HepG2 (cell line): ENCODE measurements around the gene SMIM31. TPM values are rescaled to one million over a fixed set of nuclear protein-coding genes. Genes with fewer than 3 reads are reported as not detected.

Experiments
- ATAC-seq: fragments of 200-7000 bp; cut with Tn5 transposase; 3 replicates; pipeline ENCODE4 v1.9.1; 2020; ENCODE audit warnings: mild to moderate bottlenecking, moderate library complexity
- BruUV-seq: library from RNA; stranded (reverse); fragments of 400-500 nt; replicated peaks from 2 replicates; lab custom pipeline; 2021; lab: Mats Ljungman, UMichigan
- CTCF ChIA-PET: fragments of 300-600 bp; formaldehyde crosslinking; extraction: SDS; loops from one replicate; lab custom pipeline; 2021; ENCODE audit warnings: low total read pairs, inconsistent platforms, low intra/inter-chr PET ratio; lab: Yijun Ruan, JAX
- POLR2A ChIA-PET: fragments of 350-600 bp; sonication (Branson Sonifier 250); formaldehyde crosslinking; loops from one replicate; lab custom pipeline; 2020; ENCODE audit warnings: antibody characterized with exemption, inconsistent platforms; lab: Yijun Ruan, JAX
- DNase-seq: peaks from one replicate; pipeline ENCODE4 v3.0.0-alpha.2; 2015; ENCODE audit warnings: low spot score
- FAIRE-seq: peaks from 3 replicates; lab custom pipeline; 2011; peaks lifted over from hg19 to GRCh38; lab: Jason Lieb, UNC
- H2AFZ ChIP-seq: one replicate; pipeline ENCODE4 v1.6.1; 2011; ENCODE audit warnings: low read length, inconsistent platforms
- H3K27ac ChIP-seq: fragments of 300-600 bp; 3 replicates; pipeline ENCODE4 v1.8.0; 2011; ENCODE audit warnings: mixed run types, mild to moderate bottlenecking, mixed read lengths, low read length, inconsistent platforms; ENCODE audit not compliant: insufficient read depth; ENCODE audit errors: extremely low read length
- H3K27me3 ChIP-seq, 2 experiments: fragments of 200-600 bp in 1 of 2; 2 replicates in 1 of 2; 3 replicates in 1 of 2; pipeline versions ENCODE4 v1.6.0 to v1.8.0; 2011; ENCODE audit warnings: low read length in 2 of 2, mild to moderate bottlenecking in 2 of 2, moderate library complexity in 2 of 2, inconsistent platforms in 1 of 2; ENCODE audit not compliant: insufficient read depth in 2 of 2, control insufficient read depth in 1 of 2
- H3K36me3 ChIP-seq, 2 experiments: fragments of 200-600 bp in 1 of 2; replicated peaks in 1 of 2; 2 replicates in 1 of 2; 3 replicates in 1 of 2; pipeline versions ENCODE4 v1.5.1 to v1.8.0; 2011; ENCODE audit warnings: low read length in 2 of 2, inconsistent platforms in 1 of 2; ENCODE audit not compliant: insufficient read depth in 2 of 2, control insufficient read depth in 1 of 2
- H3K4me1 ChIP-seq: 2 replicates; pipeline ENCODE4 v1.5.1; 2012; ENCODE audit warnings: low read length, inconsistent platforms; ENCODE audit not compliant: insufficient read depth
- H3K4me2 ChIP-seq: 2 replicates; pipeline ENCODE4 v1.6.0; 2011; ENCODE audit warnings: low read depth, low read length, inconsistent platforms
- H3K4me3 ChIP-seq, 3 experiments: fragments of 200-600 bp in 1 of 3; sonication (generic), shearing (Covaris generic) in 1 of 3; replicated peaks in 1 of 3; 2 replicates each; pipeline ENCODE4 v1.5.1; 2011 to 2016; ENCODE audit warnings: low read length in 3 of 3, inconsistent platforms in 2 of 3, low read depth in 2 of 3, mild to moderate bottlenecking in 2 of 3, control low read depth in 1 of 3, mixed read lengths in 1 of 3; ENCODE audit not compliant: insufficient read depth in 1 of 3
- H3K79me2 ChIP-seq: one replicate; pipeline ENCODE4 v1.6.1; 2011; ENCODE audit warnings: low read length, inconsistent platforms; ENCODE audit not compliant: insufficient read depth
- H3K9ac ChIP-seq: 2 replicates; pipeline ENCODE4 v1.6.0; 2011; ENCODE audit warnings: mild to moderate bottlenecking, low read depth, low read length, inconsistent platforms; ENCODE audit not compliant: insufficient read depth
- H3K9me3 ChIP-seq: 2 replicates; pipeline ENCODE4 v1.5.1; 2012; ENCODE audit warnings: mild to moderate bottlenecking, low read length
- H4K20me1 ChIP-seq: 2 replicates; pipeline ENCODE4 v1.6.0; 2011; ENCODE audit warnings: inconsistent platforms, mild to moderate bottlenecking, low read length, moderate library complexity; ENCODE audit not compliant: insufficient read depth
- ATF1 ChIP-seq: IDR thresholded peaks from 2 replicates; pipeline ENCODE4 v1.6.1; 2016; ENCODE audit warnings: mild to moderate bottlenecking, control low read depth
- ELF1 ChIP-seq: sonication (generic); formaldehyde crosslinking; IDR thresholded peaks from 2 replicates; pipeline ENCODE4 v1.4.0; 2020; ENCODE audit warnings: missing genetic modification reagents
- ERF ChIP-seq: IDR thresholded peaks from 2 replicates; pipeline ENCODE4 v1.6.1; 2018; ENCODE audit warnings: missing biosample characterization, missing genetic modification reagents
- HBP1 ChIP-seq: IDR thresholded peaks from 2 replicates; pipeline ENCODE4 v1.6.1; 2016; ENCODE audit warnings: low read depth, control low read depth
- HDAC1 ChIP-seq: sonication (generic); formaldehyde crosslinking; IDR thresholded peaks from 2 replicates; pipeline ENCODE4 v1.5.1; 2020; ENCODE audit warnings: mild to moderate bottlenecking, missing genetic modification reagents
- HNF4A ChIP-seq: sonication (generic); formaldehyde crosslinking; IDR thresholded peaks from 2 replicates; pipeline ENCODE4 v1.4.0; 2020; ENCODE audit warnings: missing genetic modification reagents
- HNRNPLL ChIP-seq: fragments of 200-400 bp; formaldehyde crosslinking; IDR thresholded peaks from 2 replicates; pipeline ENCODE4 v1.6.1; 2017; ENCODE audit warnings: mild to moderate bottlenecking, low read depth, low read length; ENCODE audit not compliant: poor library complexity, severe bottlenecking
- KAT7 ChIP-seq: IDR thresholded peaks from 2 replicates; pipeline ENCODE4 v1.6.1; 2018; ENCODE audit warnings: borderline replicate concordance, missing compliant biosample characterization
- RAD21 ChIP-seq: fragments of 450-650 bp; formaldehyde crosslinking; IDR thresholded peaks from 2 replicates; pipeline ENCODE4 v1.5.0; 2020; ENCODE audit warnings: mild to moderate bottlenecking
- RNF2 ChIP-seq: fragments of 450-650 bp; conservative IDR thresholded peaks from 2 replicates; pipeline ENCODE4 v1.6.1; 2016; ENCODE audit warnings: low read depth
- SIN3B ChIP-seq: fragments of 150-350 bp; IDR thresholded peaks from 2 replicates; pipeline ENCODE4 v1.6.1; 2014; ENCODE audit warnings: low read length
- TFDP1 ChIP-seq: IDR thresholded peaks from 2 replicates; pipeline ENCODE4 v1.6.1; 2016; ENCODE audit warnings: missing compliant biosample characterization, missing genetic modification reagents, borderline replicate concordance
- THAP8 ChIP-seq: sonication (generic); formaldehyde crosslinking; IDR thresholded peaks from 2 replicates; pipeline ENCODE4 v1.5.1; 2020; ENCODE audit warnings: missing genetic modification reagents, mild to moderate bottlenecking, borderline replicate concordance
- ZBTB4 ChIP-seq: sonication (generic); formaldehyde crosslinking; IDR thresholded peaks from 2 replicates; pipeline ENCODE4 v1.4.0; 2020; ENCODE audit warnings: missing genetic modification reagents, mild to moderate bottlenecking, borderline replicate concordance
- ZBTB42 ChIP-seq: sonication (generic); formaldehyde crosslinking; IDR thresholded peaks from 2 replicates; pipeline ENCODE4 v1.5.0; 2020; ENCODE audit warnings: mild to moderate bottlenecking, missing genetic modification reagents
- ZNF235 ChIP-seq: sonication (generic); formaldehyde crosslinking; IDR thresholded peaks from 2 replicates; pipeline ENCODE4 v1.8.1; 2023; ENCODE audit warnings: mild to moderate bottlenecking, missing genetic modification reagents, borderline replicate concordance
- ZNF263 ChIP-seq: sonication (generic); formaldehyde crosslinking; IDR thresholded peaks from 2 replicates; pipeline ENCODE4 v1.4.0; 2020; ENCODE audit warnings: missing genetic modification reagents
- ZNF333 ChIP-seq: sonication (generic); formaldehyde crosslinking; IDR thresholded peaks from 2 replicates; pipeline ENCODE4 v1.4.0; 2020; ENCODE audit warnings: mild to moderate bottlenecking, missing genetic modification reagents, borderline replicate concordance
- ZNF883 ChIP-seq: sonication (generic); formaldehyde crosslinking; IDR thresholded peaks from 2 replicates; pipeline ENCODE4 v1.5.1; 2020; ENCODE audit warnings: mild to moderate bottlenecking, missing genetic modification reagents; ENCODE audit errors: not compliant biosample characterization
- ZSCAN9 ChIP-seq: IDR thresholded peaks from 2 replicates; pipeline ENCODE4 v1.6.1; 2016; ENCODE audit warnings: borderline replicate concordance
- WGBS: methylation state at CpG from one replicate; pipeline ENCODE4 v1.1.6; 2017; ENCODE audit warnings: low lambda C conversion rate; 5-methylcytosine and 5-hydroxymethylcytosine counted together
- in situ Hi-C: cut with HindIII; loops from 2 replicates; pipeline ENCODE4 v1.10.0; 2017; ENCODE audit warnings: low pct_unique_long_range_greater_than_20kb; ENCODE audit not compliant: extremely low pct_ligation_motif_present
- intact Hi-C: fragments of 100-400 bp; cut with micrococcal nuclease; formaldehyde crosslinking; loops from one replicate; pipeline ENCODE4 v1.10.0; 2022; ENCODE audit not compliant: unreplicated experiment
- polyA plus RNA-seq, 8 experiments: library from polyadenylated mRNA; depleted of rRNA in 3 of 8; stranded (reverse) in 7 of 8; unstranded in 1 of 8; fragments of >200 nt; fragmentation: Illumina TruSeq in 4 of 8; extraction: Trizol in 4 of 8; gene quantifications; 2 replicates each; pipeline versions ENCODE4 v1.2.1 to v1.2.3, GENCODE V29; 2011 to 2016; ENCODE audit warnings: low read depth in 4 of 8, missing spikeins in 1 of 8, mixed read lengths in 1 of 8; ENCODE audit not compliant: insufficient read depth in 1 of 8
- total RNA-seq, 5 experiments: library from RNA; depleted of rRNA; stranded (reverse); fragments of >200 nt; fragmentation: Illumina TruSeq; extraction: Trizol; gene quantifications; 2 replicates each; pipeline ENCODE4 v1.2.3, GENCODE V29; 2016; ENCODE audit warnings: low read depth in 1 of 5

Gene SMIM31
- total and polyA plus RNA-seq, 2 of the 13 experiments (the other 11 are each of a cell fraction or from before 2014, with no cell fraction given), result not detected

GRCh38 chr4:164847016-164847415 is 93.1 kb downstream of the SMIM31 start:
- H3K9me3 ChIP-seq, result no peaks in the 10 kb centered on the region
- no peaks in the 10 kb centered on the region for H3K36me3 ChIP-seq
- in situ Hi-C loops, result no loop called here
- H3K4me2 ChIP-seq, result no peak overlapping the region
- H3K79me2 ChIP-seq, result no peaks in the 10 kb centered on the region
- no peaks in the 10 kb centered on the region for H4K20me1 ChIP-seq
- no peak overlapping the region for H2AFZ ChIP-seq
- intact Hi-C loops, result no loop called here
- no peak overlapping the region for H3K9ac ChIP-seq
- no peak overlapping the region for H3K27ac ChIP-seq
- DNase-seq (no peak), FAIRE-seq (no peak), ATAC-seq (no peak)
- CTCF ChIA-PET, result no interaction called here
- no peaks in the 10 kb centered on the region for H3K4me1 ChIP-seq
- H3K4me3 ChIP-seq, result no peak overlapping the region
- no peaks in the 10 kb centered on the region; a peak in 1 of 5 replicates for H3K27me3 ChIP-seq
- BruUV-seq, result no TSS peak
- TF ChIP-seq HNF4A (CRISPR knock-in tag) (no peak), ATF1 (CRISPR knock-in tag) (no peak), ZBTB42 (CRISPR knock-in tag) (no peak), ZNF235 (CRISPR knock-in tag) (no peak), ZNF883 (CRISPR knock-in tag) (no peak), HNRNPLL (no peak), HBP1 (CRISPR knock-in tag) (no peak), ZBTB4 (CRISPR knock-in tag) (no peak), RAD21 (CRISPR knock-in tag) (no peak), RNF2 (no peak), KAT7 (CRISPR knock-in tag) (no peak), ERF (CRISPR knock-in tag) (no peak), ZNF333 (CRISPR knock-in tag) (no peak), ZNF263 (CRISPR knock-in tag) (no peak), HDAC1 (CRISPR knock-in tag) (no peak), THAP8 (CRISPR knock-in tag) (no peak), ZSCAN9 (no peak), TFDP1 (no peak), ELF1 (CRISPR knock-in tag) (no peak), SIN3B (no peak)
- POLR2A ChIA-PET, result no interaction called here
- WGBS, result 13% methylated on average over 3 of the region's 3 CpGs
